H1 (cell line): ENCODE results near the gene ALDH3B1. TPM values are rescaled to one million over a fixed set of nuclear protein-coding genes. Genes with fewer than 3 reads are reported as not detected.

Experiments used
- CTCF ChIA-PET: fragments of 300-600 bp; sonication (Branson Sonifier 250); formaldehyde crosslinking; loops from one replicate; lab custom pipeline; 2021; ENCODE audit not compliant: partially characterized antibody; lab: Charles Lee
- POLR2A ChIA-PET: fragments of 300-600 bp; sonication (Branson Sonifier 250); formaldehyde crosslinking; loops from one replicate; lab custom pipeline; 2021; ENCODE audit warnings: inconsistent platforms; ENCODE audit not compliant: partially characterized antibody; lab: Charles Lee
- DNase-seq, 2 experiments: peaks; one replicate each; pipeline versions ENCODE4 v3.0.0 to v3.0.0-alpha.2; 2010 to 2022; ENCODE audit warnings: low spot score in 2 of 2, low read depth in 1 of 2, mixed read lengths in 1 of 2
- FAIRE-seq: peaks from 2 replicates; lab custom pipeline; 2011; peaks lifted over from hg19 to GRCh38; lab: Jason Lieb, UNC
- H2AFZ ChIP-seq: 2 replicates; pipeline ENCODE4 v1.8.1; 2012; ENCODE audit warnings: low read length, inconsistent platforms
- H2AK5ac ChIP-seq: 2 replicates; pipeline ENCODE4 v1.6.1; 2013; ENCODE audit warnings: low read depth, low read length
- H2BK120ac ChIP-seq: replicated peaks from 2 replicates; pipeline ENCODE3; 2013; ENCODE audit warnings: low read depth, low read length, inconsistent platforms
- H2BK12ac ChIP-seq: 2 replicates; pipeline ENCODE4 v1.6.1; 2013; ENCODE audit warnings: low read depth, low read length
- H2BK15ac ChIP-seq: 2 replicates; pipeline ENCODE4 v1.6.1; 2013; ENCODE audit warnings: low read length
- H2BK20ac ChIP-seq: 2 replicates; pipeline ENCODE4 v1.6.1; 2013; ENCODE audit warnings: low read length
- H2BK5ac ChIP-seq: 2 replicates; pipeline ENCODE4 v1.6.1; 2013; ENCODE audit warnings: low read depth, low read length
- H3K14ac ChIP-seq: 2 replicates; pipeline ENCODE4 v1.6.1; 2013; ENCODE audit warnings: inconsistent platforms; ENCODE audit not compliant: insufficient read length
- H3K18ac ChIP-seq: 2 replicates; pipeline ENCODE4 v1.6.1; 2013; ENCODE audit warnings: low read length; ENCODE audit errors: extremely low read depth
- H3K23ac ChIP-seq: 2 replicates; pipeline ENCODE4 v1.6.1; 2013; ENCODE audit warnings: inconsistent platforms; ENCODE audit not compliant: insufficient read length
- H3K23me2 ChIP-seq: 2 replicates; pipeline ENCODE4 v1.6.1; 2013; ENCODE audit warnings: low read depth, low read length
- H3K27ac ChIP-seq: 2 replicates; pipeline ENCODE4 v1.6.1; 2011; ENCODE audit warnings: low read depth, low read length, inconsistent platforms
- H3K27me3 ChIP-seq, 4 experiments: replicated peaks in 1 of 4; 1 replicate in 1 of 4; 2 replicates in 3 of 4; pipeline versions ENCODE4 v1.6.1 to v1.8.1; 2011 to 2013; ENCODE audit warnings: low read length in 3 of 4, mild to moderate bottlenecking in 3 of 4, inconsistent platforms in 2 of 4, mixed read lengths in 2 of 4, moderate library complexity in 1 of 4; ENCODE audit not compliant: control insufficient read depth in 3 of 4, insufficient read depth in 3 of 4; ENCODE audit errors: extremely low read depth in 1 of 4
- H3K36me3 ChIP-seq, 4 experiments: 2 replicates each; pipeline versions ENCODE4 v1.6.1 to v1.8.1; 2011 to 2013; ENCODE audit warnings: mild to moderate bottlenecking in 4 of 4, low read length in 3 of 4, moderate library complexity in 2 of 4, control low read depth in 1 of 4, inconsistent platforms in 1 of 4; ENCODE audit not compliant: insufficient read depth in 4 of 4, control insufficient read depth in 2 of 4
- H3K4ac ChIP-seq: replicated peaks from 2 replicates; pipeline ENCODE3; 2013; ENCODE audit warnings: low read length, low read depth, mixed read lengths, inconsistent platforms; ENCODE audit not compliant: insufficient read length
- H3K4me1 ChIP-seq, 4 experiments: replicated peaks in 1 of 4; 1 replicate in 1 of 4; 2 replicates in 3 of 4; pipeline versions ENCODE4 v1.6.1 to v1.8.1; 2011 to 2013; ENCODE audit warnings: low read length in 3 of 4, inconsistent platforms in 2 of 4, mixed read lengths in 1 of 4; ENCODE audit not compliant: insufficient read depth in 4 of 4, control insufficient read depth in 3 of 4
- H3K4me2 ChIP-seq, 2 experiments: 2 replicates each; pipeline versions ENCODE4 v1.6.1 to v1.8.1; 2011 to 2013; ENCODE audit warnings: low read depth in 2 of 2, low read length in 2 of 2, control low read depth in 1 of 2, inconsistent platforms in 1 of 2, mild to moderate bottlenecking in 1 of 2; ENCODE audit not compliant: insufficient read depth in 1 of 2
- H3K4me3 ChIP-seq, 4 experiments: fragments of 200-600, 300-600 bp in 1 of 4; sonication (generic), shearing (Covaris generic), sonication (Bioruptor Twin) in 1 of 4; 2 replicates each; pipeline versions ENCODE4 v1.5.1 to v1.8.1; 2011 to 2016; ENCODE audit warnings: low read length in 4 of 4, low read depth in 3 of 4, control low read depth in 2 of 4, inconsistent platforms in 2 of 4, mild to moderate bottlenecking in 2 of 4, mixed read lengths in 1 of 4, moderate library complexity in 1 of 4; ENCODE audit not compliant: insufficient read depth in 2 of 4; ENCODE audit errors: extremely low read depth in 1 of 4
- H3K56ac ChIP-seq: replicated peaks from 2 replicates; pipeline ENCODE3; 2013; ENCODE audit warnings: low read depth, mild to moderate bottlenecking, mixed read lengths, low read length, inconsistent platforms; ENCODE audit not compliant: insufficient read length
- H3K79me1 ChIP-seq: 2 replicates; pipeline ENCODE4 v1.6.1; 2013; ENCODE audit warnings: low read depth, low read length, control low read depth
- H3K79me2 ChIP-seq, 2 experiments: 2 replicates each; pipeline versions ENCODE4 v1.6.1 to v1.8.1; 2012 to 2013; ENCODE audit warnings: low read length in 2 of 2, mild to moderate bottlenecking in 2 of 2, inconsistent platforms in 1 of 2; ENCODE audit not compliant: insufficient read depth in 2 of 2, control insufficient read depth in 1 of 2
- H3K9ac ChIP-seq, 4 experiments: replicated peaks in 1 of 4; 1 replicate in 1 of 4; 2 replicates in 3 of 4; pipeline versions ENCODE4 v1.6.1 to v1.8.1; 2011 to 2013; ENCODE audit warnings: low read depth in 3 of 4, low read length in 3 of 4, control low read depth in 2 of 4, mild to moderate bottlenecking in 2 of 4, moderate library complexity in 2 of 4, inconsistent platforms in 1 of 4; ENCODE audit errors: extremely low read depth in 1 of 4
- H3K9me3 ChIP-seq, 2 experiments: 2 replicates each; pipeline versions ENCODE4 v1.6.1 to v1.8.1; 2012 to 2013; ENCODE audit warnings: mild to moderate bottlenecking in 2 of 2, moderate library complexity in 2 of 2, control low read depth in 1 of 2, inconsistent platforms in 1 of 2, low read depth in 1 of 2, low read length in 1 of 2, mixed read lengths in 1 of 2; ENCODE audit not compliant: insufficient read depth in 2 of 2
- H4K20me1 ChIP-seq, 2 experiments: replicated peaks in 1 of 2; 2 replicates each; pipeline versions ENCODE3 to v1.8.1; 2011 to 2013; ENCODE audit warnings: inconsistent platforms in 2 of 2, low read length in 2 of 2, mild to moderate bottlenecking in 1 of 2; ENCODE audit not compliant: insufficient read depth in 2 of 2, control insufficient read depth in 1 of 2
- H4K5ac ChIP-seq: 2 replicates; pipeline ENCODE4 v1.6.1; 2013; ENCODE audit warnings: low read length, low read depth, mixed read lengths, inconsistent platforms; ENCODE audit not compliant: insufficient read length
- H4K8ac ChIP-seq: 2 replicates; pipeline ENCODE4 v1.8.0; 2013; ENCODE audit warnings: mild to moderate bottlenecking, moderate library complexity, low read length, inconsistent platforms; ENCODE audit not compliant: insufficient read depth; ENCODE audit errors: extremely low read depth
- H4K91ac ChIP-seq: replicated peaks from 2 replicates; pipeline ENCODE3; 2013; ENCODE audit warnings: low read length, mixed read lengths, inconsistent platforms; ENCODE audit not compliant: insufficient read length
- MAX ChIP-seq: IDR thresholded peaks from 2 replicates; pipeline ENCODE4 v1.6.1; 2012; ENCODE audit warnings: inconsistent platforms
- POU5F1 ChIP-seq: IDR thresholded peaks from 2 replicates; pipeline ENCODE4 v1.6.1; 2011; ENCODE audit warnings: low read depth, mild to moderate bottlenecking, low read length, moderate library complexity
- SIN3A ChIP-seq, 2 experiments: IDR thresholded peaks in 1 of 2; conservative IDR thresholded peaks in 1 of 2; 2 replicates each; pipeline ENCODE4 v1.6.1; 2011 to 2012; ENCODE audit warnings: low read length in 2 of 2, improper control_type of control experiment in 1 of 2, low read depth in 1 of 2, mild to moderate bottlenecking in 1 of 2
- TEAD4 ChIP-seq: IDR thresholded peaks from 2 replicates; pipeline ENCODE4 v1.6.1; 2012; ENCODE audit warnings: low read depth, low read length, inconsistent platforms, mixed read lengths
- ZNF274 ChIP-seq: IDR thresholded peaks from 2 replicates; pipeline ENCODE4 v1.7.0; 2012; ENCODE audit warnings: low read length, borderline replicate concordance; ENCODE audit errors: extremely low read depth
- WGBS, 2 experiments: shearing (Covaris generic) in 1 of 2; methylation state at CpG; one replicate each; pipeline versions ENCODE4 v1.1.6 to v1.1.7; 2013 to 2015; ENCODE audit warnings: low lambda C conversion rate in 2 of 2, mixed read lengths in 2 of 2, inconsistent platforms in 1 of 2, low coverage in 1 of 2, missing lambda C conversion rate in 1 of 2; ENCODE audit not compliant: insufficient replicate concordance in 2 of 2, insufficient coverage in 1 of 2, insufficient read length in 1 of 2; ENCODE audit errors: extremely low coverage in 1 of 2, missing lambda C conversion rate in 1 of 2; 5-methylcytosine and 5-hydroxymethylcytosine counted together
- polyA plus RNA-seq, 7 experiments: library from polyadenylated mRNA; depleted of rRNA in 3 of 7; stranded (reverse) in 5 of 7; unstranded in 2 of 7; fragments of >200 nt in 5 of 7; fragments of 200-250 nt in 2 of 7; gene quantifications; 1 replicate in 5 of 7; 2 replicates in 1 of 7; 4 replicates in 1 of 7; pipeline versions ENCODE4 v1.2.1 to v1.2.3, GENCODE V29; 2011 to 2013; ENCODE audit warnings: missing spikeins in 2 of 7, mixed read lengths in 2 of 7
- total RNA-seq: library from RNA; stranded (reverse); fragmentation: NEBNext Ultra II Directional; extraction: Animal tissue kit (Norgen Biotek cat#: 25700); gene quantifications from 2 replicates; pipeline ENCODE4 v1.2.1, GENCODE V29; 2021

Gene ALDH3B1
- total and polyA plus RNA-seq, 2 of the 8 experiments (the other 6 are each of a cell fraction or from before 2014, with no cell fraction given): 0.32 to 0.47 TPM

DNA sequence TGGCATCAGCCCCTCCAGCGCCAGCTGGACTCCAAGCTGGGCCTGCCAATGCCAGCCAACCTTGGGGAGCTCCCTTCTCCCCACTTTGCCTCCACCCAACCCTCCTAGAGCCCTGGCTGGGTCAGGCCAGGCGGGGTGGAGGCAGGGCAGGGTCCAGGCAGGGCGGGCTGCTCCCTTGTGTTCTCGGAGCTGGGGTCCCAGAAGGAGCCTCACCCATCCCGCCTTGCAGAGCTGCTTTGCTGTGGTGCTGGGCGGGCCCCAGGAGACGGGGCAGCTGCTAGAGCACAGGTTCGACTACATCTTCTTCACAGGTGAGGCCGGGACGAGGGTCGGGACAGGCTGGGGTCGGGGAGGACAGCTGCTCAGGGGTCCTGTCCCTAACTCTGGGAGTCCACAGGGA, 9.4 kb downstream of the ALDH3B1 start:
- FAIRE-seq (no peak), DNase-seq (no peak)
- Histone ChIP-seq H3K4me3 (no peak overlapping the region), H2BK12ac (no peak overlapping the region), H2BK15ac (no peak overlapping the region), H2BK120ac (no peak overlapping the region), H3K79me2 (no peaks in the 10 kb centered on the region), H3K4me1 (peaks cover 0 to 12% (median 4%) of the 10 kb centered on the region in 4 experiments; a peak in 4 of 7 replicates), H3K18ac (no peak overlapping the region), H2BK5ac (no peak overlapping the region), H4K5ac (no peak overlapping the region), H3K27me3 (no peaks in the 10 kb centered on the region), H2BK20ac (no peak overlapping the region), H3K23me2 (no peaks in the 10 kb centered on the region), H2AFZ (no peak overlapping the region), H3K14ac (no peak overlapping the region), H4K8ac (peak overlapping the region; percentile 25), H3K36me3 (no peaks in the 10 kb centered on the region), H3K79me1 (no peaks in the 10 kb centered on the region), H4K91ac (no peak overlapping the region), H3K4ac (no peak overlapping the region), H3K9me3 (no peaks in the 10 kb centered on the region), H3K56ac (no peak overlapping the region), H4K20me1 (no peaks in the 10 kb centered on the region), H3K23ac (no peak overlapping the region), H3K4me2 (no peak overlapping the region), H2AK5ac (no peak overlapping the region), H3K27ac (no peak overlapping the region), H3K9ac (no peak overlapping the region)
- ChIA-PET CTCF (interaction anchor here (0.6 to 4.3 kb wide), 6 partner anchors 10 to 344 kb away, joined by 3 to 40 read pairs (median 6); partner anchors contain the start of genes ALDH3B1 and UNC93B1), POLR2A (interaction anchor here (1.0 to 3.8 kb wide), 3 partner anchors 10 to 34 kb away, joined by 4 to 17 read pairs (median 4); partner anchors contain the start of gene ALDH3B1)
- TF ChIP-seq POU5F1 (no peak), SIN3A (conservative IDR thresholded peaks at IDR 0.05 in 1 of 2, IDR thresholded peaks at IDR 0.05 in 1 of 2; ENCODE audit: low read depth in 1 of 2, low read length in 2 of 2) (no peak), ZNF274 (no peak), TEAD4 (no peak), MAX (no peak)
- WGBS, 2 experiments: 94% methylated on average over 12 of the region's 12 CpGs; no CpG with 5 or more reads in 1 of the 2 experiments
